CMK (cell line): ENCODE data around the gene MDM4.

Experiments used
- DNase-seq: peaks from one replicate; pipeline ENCODE4 v3.0.0-alpha.2; 2010; ENCODE audit warnings: low read depth

MDM4 gene

GRCh38 chr1:204491655-204492054 is 24.6 kb upstream of the MDM4 start:
- no peak for DNase-seq

GRCh38 chr1:204493145-204493983 is 22.8 kb upstream of the MDM4 start:
- DNase-seq = no peak

GRCh38 chr1:204493984-204494280 is 22.3 kb upstream of the MDM4 start:
- DNase-seq = peak; percentile 85

- peak; percentile 76 for DNase-seq
Measured at GRCh38 chr1:204494281-204495077, 21.7 kb upstream of the MDM4 start, which contains the start of gene PIK3C2B. PIK3C2B (minus strand) TSS chr1:204494805; CDS start chr1:204469802, 25,003 bp downstream.

- DNase-seq = no peak
Measured at GRCh38 chr1:204495078-204495753, 21.0 kb upstream of the MDM4 start.

- DNase-seq = no peak
Measured at GRCh38 chr1:204495777-204496176, 20.4 kb upstream of the MDM4 start.

- no peak for DNase-seq
Measured at GRCh38 chr1:204498981-204499380, 17.2 kb upstream of the MDM4 start.

- DNase-seq = no peak
Measured at GRCh38 chr1:204499511-204500468, 16.4 kb upstream of the MDM4 start.

GRCh38 chr1:204502241-204502640 is 14.0 kb upstream of the MDM4 start:
- no peak for DNase-seq

- DNase-seq = no peak
Measured at GRCh38 chr1:204503122-204503912, 12.9 kb upstream of the MDM4 start.

GRCh38 chr1:204503913-204504519 is 12.2 kb upstream of the MDM4 start:
- no peak for DNase-seq

GRCh38 chr1:204505674-204506200 is 10.5 kb upstream of the MDM4 start:
- DNase-seq = no peak

GRCh38 chr1:204506201-204506968 is 9.8 kb upstream of the MDM4 start:
- peak; percentile 91 for DNase-seq

GRCh38 chr1:204506969-204507316 is 9.3 kb upstream of the MDM4 start:
- DNase-seq = peak; percentile 94

- DNase-seq = peak; percentile 82
Measured at GRCh38 chr1:204507317-204508105, 8.7 kb upstream of the MDM4 start.

GRCh38 chr1:204509186-204509635 is 7.0 kb upstream of the MDM4 start:
- DNase-seq = no peak

- DNase-seq = no peak
Measured at GRCh38 chr1:204511366-204511765, 4.8 kb upstream of the MDM4 start.

GRCh38 chr1:204513117-204513716 is 3.0 kb upstream of the MDM4 start:
- no peak for DNase-seq
